Mesenchymal stem cell (in vitro differentiated cells and primary cell): ENCODE data around the gene MSN.
A peak's percentile ranks its signal among the peaks of the same experiment; 100 is the strongest.

ENCODE experiments used
- DNase-seq: peaks from one replicate; pipeline ENCODE4 v3.0.0-alpha.2; 2013
- H2AFZ ChIP-seq: one replicate; pipeline ENCODE4 v1.6.1; 2013; ENCODE audit warnings: low read depth, mild to moderate bottlenecking, control low read depth, inconsistent platforms, low read length, moderate library complexity
- H2AK5ac ChIP-seq: 2 replicates; pipeline ENCODE4 v1.6.1; 2013; ENCODE audit warnings: low read length, moderate library complexity, mild to moderate bottlenecking, inconsistent platforms; ENCODE audit not compliant: severe bottlenecking
- H2BK120ac ChIP-seq: one replicate; pipeline ENCODE4 v1.6.1; 2013; ENCODE audit warnings: low read depth, mild to moderate bottlenecking, inconsistent platforms, low read length, moderate library complexity
- H2BK12ac ChIP-seq, 2 experiments: one replicate each; pipeline ENCODE4 v1.6.1; 2013; ENCODE audit warnings: inconsistent platforms in 2 of 2, low read length in 2 of 2, mild to moderate bottlenecking in 2 of 2, moderate library complexity in 2 of 2, control low read depth in 1 of 2
- H2BK15ac ChIP-seq: one replicate; pipeline ENCODE4 v1.6.1; 2013; ENCODE audit warnings: mild to moderate bottlenecking, low read depth, inconsistent platforms; ENCODE audit not compliant: poor library complexity, severe bottlenecking
- H2BK5ac ChIP-seq: 2 replicates; pipeline ENCODE4 v1.6.1; 2013; ENCODE audit warnings: low read depth, mild to moderate bottlenecking, low read length, control low read depth, inconsistent platforms; ENCODE audit not compliant: poor library complexity, severe bottlenecking
- H3K14ac ChIP-seq, 2 experiments: one replicate each; pipeline ENCODE4 v1.6.1; 2013; ENCODE audit warnings: inconsistent platforms in 2 of 2, low read length in 2 of 2, control low read depth in 1 of 2, mild to moderate bottlenecking in 1 of 2, moderate library complexity in 1 of 2
- H3K18ac ChIP-seq, 2 experiments: one replicate each; pipeline ENCODE4 v1.6.1; 2013; ENCODE audit warnings: inconsistent platforms in 2 of 2, low read length in 2 of 2, control low read depth in 1 of 2, low read depth in 1 of 2, mild to moderate bottlenecking in 1 of 2
- H3K23ac ChIP-seq, 2 experiments: one replicate each; pipeline ENCODE4 v1.6.1; 2013; ENCODE audit warnings: inconsistent platforms in 2 of 2, low read length in 2 of 2, mild to moderate bottlenecking in 2 of 2, moderate library complexity in 2 of 2, control low read depth in 1 of 2
- H3K27ac ChIP-seq: 2 replicates; pipeline ENCODE4 v1.5.1; 2013; ENCODE audit warnings: mild to moderate bottlenecking, moderate library complexity, low read length, control low read depth, inconsistent platforms; ENCODE audit not compliant: poor library complexity, severe bottlenecking
- H3K27me3 ChIP-seq, 2 experiments: 2 replicates each; pipeline versions ENCODE4 v1.6.1 to v1.7.0; 2013; ENCODE audit warnings: low read length in 2 of 2, mild to moderate bottlenecking in 2 of 2, moderate library complexity in 2 of 2, control low read depth in 1 of 2, inconsistent platforms in 1 of 2; ENCODE audit not compliant: control insufficient read depth in 1 of 2, insufficient read depth in 1 of 2
- H3K36me3 ChIP-seq, 2 experiments: 2 replicates each; pipeline versions ENCODE4 v1.6.1 to v1.7.0; 2013; ENCODE audit warnings: low read length in 2 of 2, control low read depth in 1 of 2, inconsistent platforms in 1 of 2, low read depth in 1 of 2, mild to moderate bottlenecking in 1 of 2; ENCODE audit not compliant: insufficient read depth in 2 of 2, control insufficient read depth in 1 of 2
- H3K4ac ChIP-seq, 2 experiments: one replicate each; pipeline ENCODE4 v1.6.1; 2013; ENCODE audit warnings: inconsistent platforms in 2 of 2, low read length in 2 of 2, mild to moderate bottlenecking in 2 of 2, moderate library complexity in 2 of 2, control low read depth in 1 of 2, low read depth in 1 of 2
- H3K4me1 ChIP-seq: 2 replicates; pipeline ENCODE4 v1.6.1; 2013; ENCODE audit warnings: low read depth, low read length, control low read depth; ENCODE audit not compliant: control insufficient read depth, insufficient read depth
- H3K4me2 ChIP-seq: 2 replicates; pipeline ENCODE4 v1.6.1; 2013; ENCODE audit warnings: low read length, mild to moderate bottlenecking, inconsistent platforms; ENCODE audit not compliant: poor library complexity, severe bottlenecking
- H3K4me3 ChIP-seq, 2 experiments: 2 replicates each; pipeline versions ENCODE4 v1.5.1 to v1.7.0; 2013; ENCODE audit warnings: low read length in 2 of 2, mild to moderate bottlenecking in 2 of 2, control low read depth in 1 of 2, low read depth in 1 of 2; ENCODE audit not compliant: insufficient read depth in 1 of 2
- H3K79me1 ChIP-seq: replicated peaks from 2 replicates; pipeline ENCODE4 v1.6.1; 2013; ENCODE audit warnings: mild to moderate bottlenecking, control low read depth, low read length, inconsistent platforms; ENCODE audit not compliant: poor library complexity, severe bottlenecking
- H3K9ac ChIP-seq: 2 replicates; pipeline ENCODE4 v1.7.0; 2013; ENCODE audit warnings: mild to moderate bottlenecking, low read length, moderate library complexity
- H3K9me3 ChIP-seq: 2 replicates; pipeline ENCODE4 v1.7.0; 2013; ENCODE audit warnings: mild to moderate bottlenecking, low read length; ENCODE audit not compliant: control insufficient read depth
- H4K8ac ChIP-seq: one replicate; pipeline ENCODE4 v1.6.1; 2013; ENCODE audit warnings: inconsistent platforms, mild to moderate bottlenecking, low read length, moderate library complexity
- H4K91ac ChIP-seq: one replicate; pipeline ENCODE4 v1.6.1; 2013; ENCODE audit warnings: mild to moderate bottlenecking, low read length, inconsistent platforms
- WGBS: methylation state at CpG from one replicate; pipeline ENCODE4 v1.1.7; 2013; ENCODE audit warnings: mixed read lengths; 5-methylcytosine and 5-hydroxymethylcytosine counted together

MSN gene

DNA sequence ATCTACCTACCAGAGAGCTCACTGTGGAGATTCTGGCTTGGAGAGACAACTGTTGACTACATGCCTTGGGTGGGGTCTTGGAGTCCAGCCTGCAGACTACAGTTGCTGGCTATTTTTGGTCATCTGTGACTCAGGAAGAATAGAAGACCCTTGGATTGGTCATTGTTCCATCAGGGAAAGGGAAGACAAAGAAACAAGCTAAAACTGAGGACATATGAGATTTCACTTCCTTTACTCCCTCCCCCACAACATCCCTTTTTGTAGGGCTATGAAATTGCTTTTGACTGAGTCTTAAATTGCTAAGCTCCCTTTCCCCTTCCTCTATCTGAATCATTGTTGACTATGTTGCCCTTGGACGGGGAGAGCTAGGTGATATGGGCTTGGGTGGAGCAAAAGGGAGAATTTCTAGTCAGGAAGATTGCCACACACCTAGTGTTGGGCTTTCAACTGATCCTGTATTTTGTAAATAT is 11.7 kb downstream of the MSN start:
- no peaks in the 10 kb centered on the region for H3K9me3 ChIP-seq

GRCh38 chrX:65681810-65682209 is 14.4 kb downstream of the MSN start:
- Histone ChIP-seq H2AFZ (no peak overlapping the region), H3K14ac (no peak overlapping the region), H2AK5ac (no peak overlapping the region), H3K27me3 (no peaks in the 10 kb centered on the region), H2BK120ac (no peak overlapping the region), H4K91ac (no peak overlapping the region), H3K23ac (no peak overlapping the region), H4K8ac (no peak overlapping the region), H3K4ac (no peak overlapping the region), H2BK5ac (no peak overlapping the region), H3K4me1 (peaks cover 1% of the 10 kb centered on the region), H3K4me3 (no peak overlapping the region), H3K18ac (no peak overlapping the region), H2BK15ac (no peak overlapping the region), H3K79me1 (no peaks in the 10 kb centered on the region), H2BK12ac (no peak overlapping the region), H3K9me3 (no peaks in the 10 kb centered on the region), H3K4me2 (no peak overlapping the region), H3K9ac (no peak overlapping the region), H3K36me3 (peaks cover 0 to 9% of the 10 kb centered on the region in 2 experiments), H3K27ac (no peak overlapping the region)
- DNase-seq = no peak

More for the DNA sequence above, 11.7 kb downstream of the MSN start:
- Histone ChIP-seq H2BK15ac (no peak overlapping the region), H4K91ac (no peak overlapping the region), H3K9ac (peak overlapping the region; percentile 63), H2BK120ac (no peak overlapping the region), H3K79me1 (no peaks in the 10 kb centered on the region), H2BK5ac (no peak overlapping the region), H2AK5ac (no peak overlapping the region), H2BK12ac (no peak overlapping the region), H3K23ac (no peak overlapping the region), H3K4me2 (no peak overlapping the region), H3K4me3 (no peak overlapping the region), H3K27me3 (no peaks in the 10 kb centered on the region), H3K27ac (no peak overlapping the region), H3K18ac (no peak overlapping the region), H4K8ac (no peak overlapping the region), H3K4me1 (peaks cover 1% of the 10 kb centered on the region), H3K14ac (no peak overlapping the region), H3K4ac (no peak overlapping the region), H2AFZ (no peak overlapping the region), H3K36me3 (peaks cover 0 to 9% of the 10 kb centered on the region in 2 experiments)
- no peak for DNase-seq
- WGBS = 0% methylated on average over 1 of the region's 1 CpG

- no peak overlapping the region for H3K18ac ChIP-seq
- H3K27ac ChIP-seq = no peak overlapping the region
- no peaks in the 10 kb centered on the region for H3K9me3 ChIP-seq
- H3K9ac ChIP-seq = no peak overlapping the region
- H4K91ac ChIP-seq = no peak overlapping the region
- no peak overlapping the region for H2BK12ac ChIP-seq
- no peak overlapping the region for H3K4ac ChIP-seq
- H4K8ac ChIP-seq = no peak overlapping the region
- no peak overlapping the region for H3K4me3 ChIP-seq
- H3K14ac ChIP-seq = no peak overlapping the region
- 100% methylated on average over 1 of the region's 1 CpG for WGBS
- H2AK5ac ChIP-seq = no peak overlapping the region
- H3K23ac ChIP-seq = no peak overlapping the region
- no peaks in the 10 kb centered on the region for H3K27me3 ChIP-seq
- no peak overlapping the region for H3K4me2 ChIP-seq
- H2BK15ac ChIP-seq = no peak overlapping the region
- no peak for DNase-seq
- H2BK120ac ChIP-seq = no peak overlapping the region
- H3K4me1 ChIP-seq = peaks cover 3% of the 10 kb centered on the region
- H3K36me3 ChIP-seq = peaks cover 0 to 9% of the 10 kb centered on the region in 2 experiments
- H3K79me1 ChIP-seq = no peaks in the 10 kb centered on the region
- no peak overlapping the region for H2AFZ ChIP-seq
- H2BK5ac ChIP-seq = no peak overlapping the region
Measured at GRCh38 chrX:65685112-65685511, 17.7 kb downstream of the MSN start.

DNA sequence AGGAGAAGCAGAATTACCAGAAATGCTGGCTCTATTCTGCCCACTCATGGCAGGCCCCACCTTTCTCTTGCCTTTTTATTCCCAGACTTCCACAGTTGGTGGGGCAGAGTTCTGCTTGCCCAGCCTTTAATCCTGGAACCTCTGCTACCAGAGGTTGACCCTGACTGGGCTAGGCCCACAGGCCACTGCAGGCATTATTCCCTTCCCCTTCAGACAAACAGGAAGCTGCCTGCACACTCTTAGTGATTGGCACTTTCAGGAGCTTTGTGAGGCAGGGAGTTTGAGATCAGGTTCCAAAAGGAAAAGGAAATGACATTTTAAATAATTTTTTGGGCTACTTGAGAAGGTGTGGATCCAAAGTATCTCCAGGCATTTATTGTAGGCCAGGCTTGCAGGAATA is 18.8 kb downstream of the MSN start:
- Histone ChIP-seq H3K9me3 (no peaks in the 10 kb centered on the region), H3K4me2 (no peak overlapping the region), H2AFZ (no peak overlapping the region), H2BK15ac (no peak overlapping the region), H4K91ac (no peak overlapping the region), H3K79me1 (no peaks in the 10 kb centered on the region), H2BK12ac (no peak overlapping the region), H4K8ac (no peak overlapping the region), H3K4me1 (peaks cover 7% of the 10 kb centered on the region), H2BK5ac (no peak overlapping the region), H3K18ac (peak overlapping the region in 1 of 2 experiments; percentile 11), H3K14ac (no peak overlapping the region), H2BK120ac (no peak overlapping the region), H3K4ac (no peak overlapping the region), H2AK5ac (no peak overlapping the region), H3K9ac (no peak overlapping the region), H3K23ac (no peak overlapping the region), H3K36me3 (peaks cover 0 to 8% of the 10 kb centered on the region in 2 experiments), H3K4me3 (no peak overlapping the region), H3K27me3 (no peaks in the 10 kb centered on the region), H3K27ac (no peak overlapping the region)
- DNase-seq = no peak
